IPS-20b (cell line): ENCODE data around the gene CNFN.
A peak's percentile ranks its signal among the peaks of the same experiment; 100 is the strongest.

Experiments
- H3K27ac ChIP-seq: one replicate; pipeline ENCODE4 v1.5.1; 2013; ENCODE audit warnings: low read length
- H3K27me3 ChIP-seq: 2 replicates; pipeline ENCODE4 v1.6.1; 2013; ENCODE audit warnings: mild to moderate bottlenecking, low read length, inconsistent platforms; ENCODE audit not compliant: insufficient read depth
- H3K36me3 ChIP-seq: 2 replicates; pipeline ENCODE4 v1.6.1; 2013; ENCODE audit warnings: low read depth, mild to moderate bottlenecking, inconsistent platforms, low read length, moderate library complexity; ENCODE audit not compliant: insufficient read depth
- H3K4me1 ChIP-seq: 2 replicates; pipeline ENCODE4 v1.6.1; 2013; ENCODE audit warnings: mild to moderate bottlenecking, control low read depth, inconsistent platforms, low read length, moderate library complexity; ENCODE audit not compliant: insufficient read depth
- H3K4me3 ChIP-seq: 2 replicates; pipeline ENCODE4 v1.5.1; 2013; ENCODE audit warnings: mild to moderate bottlenecking, low read length, inconsistent platforms
- H3K9ac ChIP-seq: 2 replicates; pipeline ENCODE4 v1.6.1; 2013; ENCODE audit warnings: low read depth, mild to moderate bottlenecking, inconsistent platforms, low read length, moderate library complexity
- H3K9me3 ChIP-seq: 2 replicates; pipeline ENCODE4 v1.6.1; 2013; ENCODE audit warnings: mild to moderate bottlenecking, low read depth, low read length, inconsistent platforms; ENCODE audit not compliant: insufficient read depth

Gene CNFN

GRCh38 chr19:42407816-42408175 lies 17.7 kb upstream of the CNFN start:
- H3K27ac ChIP-seq: no peak overlapping the region
- no peak overlapping the region for H3K4me3 ChIP-seq
- no peak overlapping the region for H3K9ac ChIP-seq
- no peaks in the 10 kb centered on the region for H3K9me3 ChIP-seq
- no peaks in the 10 kb centered on the region for H3K36me3 ChIP-seq
- H3K4me1 ChIP-seq: no peaks in the 10 kb centered on the region; the same call in 1 of the 2 replicates
- peaks cover 45% of the 10 kb centered on the region for H3K27me3 ChIP-seq

- H3K36me3 ChIP-seq: no peaks in the 10 kb centered on the region
- peaks cover 45% of the 10 kb centered on the region for H3K27me3 ChIP-seq
- no peaks in the 10 kb centered on the region; the same call in 1 of the 2 replicates for H3K4me1 ChIP-seq
- no peak overlapping the region for H3K27ac ChIP-seq
- H3K9me3 ChIP-seq: no peaks in the 10 kb centered on the region
- H3K9ac ChIP-seq: no peak overlapping the region
- no peak overlapping the region for H3K4me3 ChIP-seq
Observed at GRCh38 chr19:42407085-42407815, 17.2 kb upstream of the CNFN start.

- Histone ChIP-seq H3K4me1 (no peaks in the 10 kb centered on the region; the same call in 1 of the 2 replicates), H3K36me3 (no peaks in the 10 kb centered on the region), H3K27me3 (peaks cover 38% of the 10 kb centered on the region), H3K9ac (no peak overlapping the region), H3K4me3 (no peak overlapping the region), H3K9me3 (no peaks in the 10 kb centered on the region), H3K27ac (no peak overlapping the region)
Observed at GRCh38 chr19:42406111-42406510, 16.0 kb upstream of the CNFN start.

- Histone ChIP-seq H3K27ac (no peak overlapping the region), H3K36me3 (no peaks in the 10 kb centered on the region), H3K9me3 (no peaks in the 10 kb centered on the region), H3K4me1 (no peaks in the 10 kb centered on the region; the same call in 1 of the 2 replicates), H3K27me3 (peaks cover 25% of the 10 kb centered on the region), H3K4me3 (no peak overlapping the region), H3K9ac (no peak overlapping the region)
Observed at GRCh38 chr19:42403586-42403985, 13.5 kb upstream of the CNFN start.

- no peaks in the 10 kb centered on the region for H3K36me3 ChIP-seq
- peak overlapping the region; percentile 85 for H3K9ac ChIP-seq
- H3K4me3 ChIP-seq: peak overlapping the region; percentile 88
- H3K9me3 ChIP-seq: no peaks in the 10 kb centered on the region
- peaks cover 3% of the 10 kb centered on the region for H3K4me1 ChIP-seq
- H3K27me3 ChIP-seq: peaks cover 28% of the 10 kb centered on the region
- no peak overlapping the region for H3K27ac ChIP-seq
Observed at GRCh38 chr19:42402376-42403116, 12.4 kb upstream of the CNFN start.

- peak overlapping the region; percentile 95 for H3K27ac ChIP-seq
- H3K9ac ChIP-seq: peak overlapping the region; percentile 85
Observed at GRCh38 chr19:42401365-42402303, 11.5 kb upstream of the CNFN start.

GRCh38 chr19:42400404-42400803 lies 10.3 kb upstream of the CNFN start:
- H3K9ac ChIP-seq: no peak overlapping the region
- H3K36me3 ChIP-seq: no peaks in the 10 kb centered on the region
- H3K9me3 ChIP-seq: no peaks in the 10 kb centered on the region
- H3K4me3 ChIP-seq: no peak overlapping the region
- H3K27me3 ChIP-seq: peaks cover 22% of the 10 kb centered on the region
- no peak overlapping the region for H3K27ac ChIP-seq
- peaks cover 8% of the 10 kb centered on the region for H3K4me1 ChIP-seq

More at GRCh38 chr19:42401365-42402303, 11.5 kb upstream of the CNFN start:
- Histone ChIP-seq H3K27me3 (peaks cover 29% of the 10 kb centered on the region), H3K4me1 (peaks cover 5% of the 10 kb centered on the region), H3K9me3 (no peaks in the 10 kb centered on the region), H3K36me3 (no peaks in the 10 kb centered on the region), H3K4me3 (peak overlapping the region; percentile 88)

- H3K27ac ChIP-seq: no peak overlapping the region
Observed at GRCh38 chr19:42397263-42398166, 7.4 kb upstream of the CNFN start.

GRCh38 chr19:42396381-42397262 lies 6.5 kb upstream of the CNFN start:
- Histone ChIP-seq H3K4me3 (peak overlapping the region; percentile 91), H3K27me3 (peaks cover 18% of the 10 kb centered on the region; the same call in 1 of the 2 replicates), H3K9me3 (no peaks in the 10 kb centered on the region), H3K36me3 (no peaks in the 10 kb centered on the region), H3K4me1 (peaks cover 8% of the 10 kb centered on the region), H3K27ac (peak overlapping the region; percentile 20), H3K9ac (peak overlapping the region; percentile 85)

More at GRCh38 chr19:42397263-42398166, 7.4 kb upstream of the CNFN start:
- Histone ChIP-seq H3K4me1 (peaks cover 8% of the 10 kb centered on the region), H3K4me3 (peak overlapping the region; percentile 91), H3K27me3 (peaks cover 19% of the 10 kb centered on the region), H3K9me3 (no peaks in the 10 kb centered on the region), H3K36me3 (no peaks in the 10 kb centered on the region), H3K9ac (peak overlapping the region; percentile 83; the same call in 1 of the 2 replicates)

GRCh38 chr19:42394751-42395150 lies 4.7 kb upstream of the CNFN start:
- Histone ChIP-seq H3K9ac (no peak overlapping the region), H3K9me3 (no peaks in the 10 kb centered on the region), H3K27ac (no peak overlapping the region), H3K4me1 (peaks cover 8% of the 10 kb centered on the region), H3K27me3 (peaks cover 36% of the 10 kb centered on the region), H3K4me3 (no peak overlapping the region), H3K36me3 (no peaks in the 10 kb centered on the region)
